K562 (cell line): ENCODE measurements around the gene HEY2. TPM values are rescaled to one million over a fixed set of nuclear protein-coding genes. Genes with fewer than 3 reads are reported as not detected.

ENCODE experiments used
- ATAC-seq: fragments of 200-7000 bp; cut with Tn5 transposase; 3 replicates; pipeline ENCODE4 v1.9.1; 2020; ENCODE audit warnings: moderate library complexity
- BruUV-seq: library from RNA; stranded (reverse); fragments of 400-500 nt; replicated peaks from 2 replicates; lab custom pipeline; 2021; lab: Mats Ljungman, UMichigan
- CTCF ChIA-PET: fragments of 300-600 bp; formaldehyde crosslinking; extraction: SDS; loops from one replicate; lab custom pipeline; 2021; ENCODE audit warnings: low intra/inter-chr PET ratio; lab: Yijun Ruan, JAX
- POLR2A ChIA-PET: fragments of 300-600, 350-650 bp; sonication (Branson Sonifier 250); formaldehyde crosslinking; extraction: SDS; loops from one replicate; lab custom pipeline; 2021; ENCODE audit warnings: antibody characterized with exemption, inconsistent platforms; lab: Yijun Ruan, JAX
- DNase-seq, 4 experiments: peaks; one replicate each; pipeline versions ENCODE4 v3.0.0 to v3.0.0-alpha.2; 2011 to 2018; ENCODE audit warnings: low spot score in 3 of 4, mixed read lengths in 3 of 4; ENCODE audit errors: extremely low read depth in 1 of 4
- FAIRE-seq: peaks from 2 replicates; lab custom pipeline; 2011; peaks lifted over from hg19 to GRCh38; lab: Jason Lieb, UNC
- H2AFZ ChIP-seq: 2 replicates; pipeline ENCODE4 v1.6.0; 2011; ENCODE audit warnings: low read depth, low read length, control low read depth, inconsistent platforms
- H3K27ac ChIP-seq: fragments of 200-600 bp; 3 replicates; pipeline ENCODE4 v1.8.0; 2011; ENCODE audit warnings: low read depth, mild to moderate bottlenecking, control low read depth, inconsistent platforms, low read length, moderate library complexity, mixed read lengths; ENCODE audit errors: extremely low read depth
- H3K27me3 ChIP-seq, 2 experiments: fragments of 300-600 bp in 1 of 2; 2 replicates in 1 of 2; 3 replicates in 1 of 2; pipeline versions ENCODE4 v1.6.0 to v1.8.0; 2011; ENCODE audit warnings: inconsistent platforms in 2 of 2, low read length in 2 of 2, mild to moderate bottlenecking in 1 of 2, mixed read lengths in 1 of 2, moderate library complexity in 1 of 2; ENCODE audit not compliant: control insufficient read depth in 2 of 2, insufficient read depth in 2 of 2
- H3K36me3 ChIP-seq: fragments of 300-600 bp; 3 replicates; pipeline ENCODE4 v1.8.0; 2011; ENCODE audit warnings: mild to moderate bottlenecking, low read length, inconsistent platforms; ENCODE audit not compliant: control insufficient read depth, insufficient read depth
- H3K4me1 ChIP-seq, 2 experiments: fragments of 200-600 bp in 1 of 2; replicated peaks in 1 of 2; 2 replicates in 1 of 2; 3 replicates in 1 of 2; pipeline versions ENCODE4 v1.5.1 to v1.8.0; 2011; ENCODE audit warnings: inconsistent platforms in 2 of 2, low read length in 2 of 2, mild to moderate bottlenecking in 1 of 2, mixed read lengths in 1 of 2, moderate library complexity in 1 of 2; ENCODE audit not compliant: control insufficient read depth in 2 of 2, insufficient read depth in 2 of 2
- H3K4me2 ChIP-seq: 2 replicates; pipeline ENCODE4 v1.6.1; 2011; ENCODE audit warnings: low read length, control low read depth, inconsistent platforms, mixed read lengths; ENCODE audit not compliant: insufficient read depth
- H3K4me3 ChIP-seq: fragments of 200-600 bp; sonication (generic), shearing (Covaris generic); 2 replicates; pipeline ENCODE4 v1.5.1; 2016; ENCODE audit warnings: control low read depth, inconsistent platforms
- H3K79me2 ChIP-seq: fragments of 200-600 bp; 3 replicates; pipeline ENCODE4 v1.8.0; 2011; ENCODE audit warnings: low read length, inconsistent platforms; ENCODE audit not compliant: control insufficient read depth, insufficient read depth
- H3K9ac ChIP-seq, 2 experiments: 2 replicates each; pipeline versions ENCODE4 v1.6.0 to v1.6.1; 2011; ENCODE audit warnings: low read depth in 2 of 2, low read length in 2 of 2, control low read depth in 1 of 2, inconsistent platforms in 1 of 2, mild to moderate bottlenecking in 1 of 2, mixed read lengths in 1 of 2; ENCODE audit not compliant: insufficient read depth in 1 of 2
- H3K9me1 ChIP-seq: one replicate; pipeline ENCODE4 v1.6.0; 2011; ENCODE audit warnings: inconsistent platforms, mild to moderate bottlenecking, low read length, moderate library complexity; ENCODE audit not compliant: control insufficient read depth, insufficient read depth
- H3K9me3 ChIP-seq: replicated peaks from 2 replicates; pipeline ENCODE4 v1.5.1; 2011; ENCODE audit warnings: low read depth, low read length, inconsistent platforms; ENCODE audit not compliant: control insufficient read depth, insufficient read depth
- H4K20me1 ChIP-seq: replicated peaks from 2 replicates; pipeline ENCODE4 v1.6.1; 2011; ENCODE audit warnings: low read length, inconsistent platforms, mixed read lengths; ENCODE audit not compliant: control insufficient read depth, insufficient read depth
- CBX2 ChIP-seq: fragments of 200-600 bp; sonication (generic); IDR thresholded peaks from one replicate; pipeline ENCODE4 v1.6.1; 2012; ENCODE audit warnings: mild to moderate bottlenecking, low read length, inconsistent platforms; ENCODE audit not compliant: insufficient read depth, poor library complexity, severe bottlenecking
- KLF1 ChIP-seq: fragments of 450-650 bp; IDR thresholded peaks from 2 replicates; pipeline ENCODE4 v1.6.1; 2016; ENCODE audit warnings: missing genetic modification characterization, missing compliant biosample characterization
- MCM3 ChIP-seq: fragments of 450-650 bp; IDR thresholded peaks from 2 replicates; pipeline ENCODE4 v1.6.1; 2016
- SAP30 ChIP-seq: fragments of 200-600 bp; sonication (generic); IDR thresholded peaks from 2 replicates; pipeline ENCODE4 v1.6.1; 2012; ENCODE audit warnings: borderline replicate concordance, low read depth, mild to moderate bottlenecking, moderate library complexity, low read length, control low read depth, inconsistent platforms; ENCODE audit not compliant: insufficient read depth, poor library complexity, severe bottlenecking
- WGBS: fragments of 100-300 bp; shearing (Covaris generic); methylation state at CpG from one replicate; pipeline ENCODE4 v1.1.6; 2016; ENCODE audit warnings: low coverage, mixed read lengths; ENCODE audit not compliant: insufficient coverage; ENCODE audit errors: missing lambda C conversion rate; 5-methylcytosine and 5-hydroxymethylcytosine counted together
- in situ Hi-C: fragments of 300-500 bp; cut with MboI; formaldehyde crosslinking; loops from 4 replicates; pipeline ENCODE4 v1.15.0; 2018; ENCODE audit warnings: inconsistent platforms, mixed read lengths
- intact Hi-C: fragments of 100-400 bp; cut with micrococcal nuclease; formaldehyde crosslinking; loops from 2 replicates; pipeline ENCODE4 v1.14.2; 2022
- polyA plus RNA-seq, 8 experiments: library from polyadenylated mRNA; depleted of rRNA in 4 of 8; stranded (reverse) in 5 of 8; unstranded in 3 of 8; fragments of >200 nt; fragmentation: Nextera tagmentation in 2 of 8; fragmentation: Illumina TruSeq in 1 of 8; extraction: Ambion mirVana in 2 of 8; extraction: Trizol in 1 of 8; gene quantifications; 2 replicates each; pipeline versions ENCODE4 v1.2.1 to v1.2.3, GENCODE V29; 2011 to 2014; ENCODE audit warnings: inconsistent platforms in 1 of 8, missing spikeins in 1 of 8
- total RNA-seq, 7 experiments: library from RNA; depleted of rRNA in 6 of 7; stranded (reverse); fragments of >200 nt in 6 of 7; fragmentation: Illumina TruSeq in 2 of 7; extraction: Trizol in 2 of 7; gene quantifications; 2 replicates each; pipeline versions ENCODE4 v1.2.1 to v1.2.3, GENCODE V29; 2011 to 2021; ENCODE audit warnings: low replicate concordance in 1 of 7
- TF ChIP-seq, protein P1 (sequence below): fragments of 450-650 bp; formaldehyde crosslinking; IDR thresholded peaks from 2 replicates; pipeline ENCODE4 v1.4.0; 2020; ENCODE audit warnings: mild to moderate bottlenecking, moderate library complexity
- TF ChIP-seq, protein P2 (sequence below), 3 experiments: IDR thresholded peaks in 2 of 3; conservative IDR thresholded peaks in 1 of 3; 2 replicates each; pipeline ENCODE4 v1.5.1; 2011 to 2012; ENCODE audit warnings: low read length in 3 of 3, mild to moderate bottlenecking in 3 of 3, control low read depth in 2 of 3, improper control_type of control experiment in 1 of 3, inconsistent platforms in 1 of 3, low read depth in 1 of 3, mixed read lengths in 1 of 3, moderate library complexity in 1 of 3; ENCODE audit not compliant: insufficient read depth in 2 of 3
- TF ChIP-seq, protein P3 (sequence below), 2 experiments: fragments of 450-650 bp; formaldehyde crosslinking in 1 of 2; IDR thresholded peaks; 2 replicates each; pipeline versions ENCODE4 v1.4.0 to v1.6.1; 2014 to 2020; ENCODE audit warnings: mild to moderate bottlenecking in 2 of 2, borderline replicate concordance in 1 of 2, low read depth in 1 of 2

Gene HEY2
- total and polyA plus RNA-seq, 9 of the 15 experiments (the other 6 are each of a cell fraction or from before 2014, with no cell fraction given), result 0.03 to 0.07 (median 0.06) TPM; not detected in 5

DNA sequence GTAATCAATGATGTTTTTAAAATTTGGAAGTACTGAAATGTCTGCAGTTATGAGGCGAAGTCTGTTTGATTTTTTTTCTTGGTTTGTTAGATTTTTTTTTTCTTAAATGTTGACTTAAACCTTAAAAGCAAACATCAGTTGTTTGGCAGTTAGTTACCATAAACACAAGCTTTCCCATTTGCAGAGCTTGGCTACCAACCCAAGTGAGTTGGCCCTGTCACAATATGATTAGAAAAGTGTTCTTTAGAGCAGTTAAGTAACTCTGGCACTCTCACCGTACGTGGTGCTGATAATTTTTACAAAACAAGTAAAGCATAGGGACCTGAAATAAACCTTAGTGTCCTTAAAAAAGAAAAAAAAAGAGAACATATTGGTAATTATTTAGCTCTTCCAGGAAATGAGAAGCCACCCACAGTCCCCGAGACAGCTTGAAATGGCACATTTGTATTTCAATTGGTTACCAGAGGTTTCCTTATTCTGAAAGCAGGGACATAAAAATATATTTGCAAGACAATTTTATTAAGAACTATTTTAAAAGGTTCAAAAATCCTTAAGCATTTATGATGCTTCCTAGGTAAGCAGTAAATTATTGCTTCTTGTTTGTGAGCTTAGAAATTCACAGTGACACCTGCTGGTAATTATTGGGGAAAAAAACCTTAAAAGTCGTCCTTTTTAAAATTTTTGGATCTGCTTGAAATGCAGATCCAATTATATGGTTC lies 3.9 kb downstream of the HEY2 start:
- ATAC-seq, result no peak
- ChIA-PET POLR2A (interaction anchor here (0.6 kb wide), 1 partner anchor 11 kb away, joined by 3 read pairs; no protein-coding TSS in a partner anchor), CTCF (interaction anchor here (0.7 to 1.3 kb wide), 6 partner anchors 11 to 883 kb away, joined by 3 to 5 read pairs (median 4); no protein-coding TSS in a partner anchor)
- Histone ChIP-seq H3K4me1 (peaks cover 9 to 17% of the 10 kb centered on the region in 2 experiments; a peak in 4 of 5 replicates), H4K20me1 (no peaks in the 10 kb centered on the region), H3K4me2 (no peak overlapping the region), H3K9ac (no peak overlapping the region), H2AFZ (no peak overlapping the region), H3K9me3 (no peaks in the 10 kb centered on the region), H3K27me3 (peaks cover 16 to 27% of the 10 kb centered on the region in 2 experiments), H3K27ac (no peak overlapping the region), H3K79me2 (no peaks in the 10 kb centered on the region), H3K4me3 (no peak overlapping the region), H3K9me1 (peaks cover 3% of the 10 kb centered on the region), H3K36me3 (no peaks in the 10 kb centered on the region)
- in situ Hi-C loops (loop anchor here (10.0 to 25.0 kb wide), 2 partner anchors 591 to 879 kb away; partner anchors contain the start of gene TPD52L1), intact Hi-C loops (loop anchor here (1.0 kb wide), 1 partner anchor 241 kb away; no protein-coding TSS in a partner anchor)
- no peak for FAIRE-seq
- no TSS peak for BruUV-seq
- DNase-seq, result peak in 1 of 4 experiments; percentile 36
- 3% methylated on average over 5 of the region's 5 CpGs for WGBS
- no peak for TF ChIP-seq MCM3
- TF ChIP-seq SAP30, result no peak
- TF ChIP-seq, protein P1, sequence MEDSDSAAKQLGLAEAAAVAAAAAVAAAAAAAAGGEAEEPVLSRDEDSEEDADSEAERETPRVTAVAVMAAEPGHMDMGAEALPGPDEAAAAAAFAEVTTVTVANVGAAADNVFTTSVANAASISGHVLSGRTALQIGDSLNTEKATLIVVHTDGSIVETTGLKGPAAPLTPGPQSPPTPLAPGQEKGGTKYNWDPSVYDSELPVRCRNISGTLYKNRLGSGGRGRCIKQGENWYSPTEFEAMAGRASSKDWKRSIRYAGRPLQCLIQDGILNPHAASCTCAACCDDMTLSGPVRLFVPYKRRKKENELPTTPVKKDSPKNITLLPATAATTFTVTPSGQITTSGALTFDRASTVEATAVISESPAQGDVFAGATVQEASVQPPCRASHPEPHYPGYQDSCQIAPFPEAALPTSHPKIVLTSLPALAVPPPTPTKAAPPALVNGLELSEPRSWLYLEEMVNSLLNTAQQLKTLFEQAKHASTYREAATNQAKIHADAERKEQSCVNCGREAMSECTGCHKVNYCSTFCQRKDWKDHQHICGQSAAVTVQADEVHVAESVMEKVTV (CRISPR knock-in tag), result 0 out of 2 replicates have a peak, but pooled peaks have one; percentile 21
- TF ChIP-seq, protein P2, sequence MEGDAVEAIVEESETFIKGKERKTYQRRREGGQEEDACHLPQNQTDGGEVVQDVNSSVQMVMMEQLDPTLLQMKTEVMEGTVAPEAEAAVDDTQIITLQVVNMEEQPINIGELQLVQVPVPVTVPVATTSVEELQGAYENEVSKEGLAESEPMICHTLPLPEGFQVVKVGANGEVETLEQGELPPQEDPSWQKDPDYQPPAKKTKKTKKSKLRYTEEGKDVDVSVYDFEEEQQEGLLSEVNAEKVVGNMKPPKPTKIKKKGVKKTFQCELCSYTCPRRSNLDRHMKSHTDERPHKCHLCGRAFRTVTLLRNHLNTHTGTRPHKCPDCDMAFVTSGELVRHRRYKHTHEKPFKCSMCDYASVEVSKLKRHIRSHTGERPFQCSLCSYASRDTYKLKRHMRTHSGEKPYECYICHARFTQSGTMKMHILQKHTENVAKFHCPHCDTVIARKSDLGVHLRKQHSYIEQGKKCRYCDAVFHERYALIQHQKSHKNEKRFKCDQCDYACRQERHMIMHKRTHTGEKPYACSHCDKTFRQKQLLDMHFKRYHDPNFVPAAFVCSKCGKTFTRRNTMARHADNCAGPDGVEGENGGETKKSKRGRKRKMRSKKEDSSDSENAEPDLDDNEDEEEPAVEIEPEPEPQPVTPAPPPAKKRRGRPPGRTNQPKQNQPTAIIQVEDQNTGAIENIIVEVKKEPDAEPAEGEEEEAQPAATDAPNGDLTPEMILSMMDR (IDR thresholded peaks at IDR 0.05 in 2 of 3, conservative IDR thresholded peaks at IDR 0.05 in 1 of 3; ENCODE audit: insufficient read depth in 2 of 3, low read depth in 1 of 3, low read length in 3 of 3), result peak in 1 of 3 experiments; percentile 61; a peak in 2 of 6 replicates
- TF ChIP-seq, protein P3, sequence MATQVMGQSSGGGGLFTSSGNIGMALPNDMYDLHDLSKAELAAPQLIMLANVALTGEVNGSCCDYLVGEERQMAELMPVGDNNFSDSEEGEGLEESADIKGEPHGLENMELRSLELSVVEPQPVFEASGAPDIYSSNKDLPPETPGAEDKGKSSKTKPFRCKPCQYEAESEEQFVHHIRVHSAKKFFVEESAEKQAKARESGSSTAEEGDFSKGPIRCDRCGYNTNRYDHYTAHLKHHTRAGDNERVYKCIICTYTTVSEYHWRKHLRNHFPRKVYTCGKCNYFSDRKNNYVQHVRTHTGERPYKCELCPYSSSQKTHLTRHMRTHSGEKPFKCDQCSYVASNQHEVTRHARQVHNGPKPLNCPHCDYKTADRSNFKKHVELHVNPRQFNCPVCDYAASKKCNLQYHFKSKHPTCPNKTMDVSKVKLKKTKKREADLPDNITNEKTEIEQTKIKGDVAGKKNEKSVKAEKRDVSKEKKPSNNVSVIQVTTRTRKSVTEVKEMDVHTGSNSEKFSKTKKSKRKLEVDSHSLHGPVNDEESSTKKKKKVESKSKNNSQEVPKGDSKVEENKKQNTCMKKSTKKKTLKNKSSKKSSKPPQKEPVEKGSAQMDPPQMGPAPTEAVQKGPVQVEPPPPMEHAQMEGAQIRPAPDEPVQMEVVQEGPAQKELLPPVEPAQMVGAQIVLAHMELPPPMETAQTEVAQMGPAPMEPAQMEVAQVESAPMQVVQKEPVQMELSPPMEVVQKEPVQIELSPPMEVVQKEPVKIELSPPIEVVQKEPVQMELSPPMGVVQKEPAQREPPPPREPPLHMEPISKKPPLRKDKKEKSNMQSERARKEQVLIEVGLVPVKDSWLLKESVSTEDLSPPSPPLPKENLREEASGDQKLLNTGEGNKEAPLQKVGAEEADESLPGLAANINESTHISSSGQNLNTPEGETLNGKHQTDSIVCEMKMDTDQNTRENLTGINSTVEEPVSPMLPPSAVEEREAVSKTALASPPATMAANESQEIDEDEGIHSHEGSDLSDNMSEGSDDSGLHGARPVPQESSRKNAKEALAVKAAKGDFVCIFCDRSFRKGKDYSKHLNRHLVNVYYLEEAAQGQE (IDR thresholded peaks at IDR 0.05; ENCODE audit: borderline replicate concordance), result peak; percentile 44; the same call in 1 of the 2 replicates
- TF ChIP-seq, protein P3 (CRISPR knock-in tag; IDR thresholded peaks at IDR 0.05; ENCODE audit: low read depth), result no peak
- TF ChIP-seq CBX2, result peak; percentile 85
- no peak for TF ChIP-seq KLF1 (tag)
